Thoracic aorta (tissue), 2 donors: ENCODE measurements around the gene FAM193B. TPM values are rescaled to one million over a fixed set of nuclear protein-coding genes. Genes with fewer than 3 reads are reported as not detected.

Experiments used
- ATAC-seq: fragments of 150-250 bp; one replicate; pipeline ENCODE4 v1.8.0; 2017; ENCODE audit warnings: low read depth; ENCODE audit not compliant: insufficient number of reproducible peaks, low FRiP score
- DNase-seq: peaks from one replicate; pipeline ENCODE4 v3.0.0-alpha.2; 2020; ENCODE audit warnings: low spot score
- H3K27ac ChIP-seq, 2 donors: fragments of 200-600 bp; sonication (generic); 1 replicate in 1 of 2; 2 replicates in 1 of 2; pipeline ENCODE4 v1.5.1; 2016; ENCODE audit warnings: mild to moderate bottlenecking in 2 of 2, moderate library complexity in 2 of 2
- H3K27me3 ChIP-seq: fragments of 200-600 bp; sonication (generic); replicated peaks from 2 replicates; pipeline ENCODE4 v1.6.0; 2016; ENCODE audit warnings: mild to moderate bottlenecking; ENCODE audit not compliant: insufficient read depth
- H3K36me3 ChIP-seq: fragments of 200-600 bp; sonication (generic); one replicate; pipeline ENCODE4 v1.5.1; 2016
- H3K4me1 ChIP-seq, 2 donors: fragments of 200-600 bp; sonication (generic); 1 replicate in 1 of 2; 2 replicates in 1 of 2; pipeline versions ENCODE4 v1.5.1 to v1.6.0; 2016; ENCODE audit warnings: low read depth in 2 of 2, mild to moderate bottlenecking in 1 of 2; ENCODE audit not compliant: control insufficient read depth in 1 of 2
- H3K4me3 ChIP-seq: fragments of 200-600 bp; sonication (generic); 2 replicates; pipeline ENCODE4 v1.5.1; 2016; ENCODE audit warnings: mild to moderate bottlenecking
- H3K9me3 ChIP-seq: fragments of 200-600 bp; sonication (generic); 2 replicates; pipeline ENCODE4 v1.5.1; 2016
- total RNA-seq, 2 donors: library from RNA; depleted of rRNA; stranded (reverse); fragments of >200 nt; gene quantifications; one replicate each; pipeline versions ENCODE4 v1.1.0 to v1.2.3, GENCODE V29; 2016
- TF ChIP-seq, protein P1 (sequence below): fragments of 200-600 bp; sonication (generic); IDR thresholded peaks from one replicate; pipeline ENCODE4 v1.5.1; 2019; ENCODE audit warnings: antibody characterized with exemption

Gene FAM193B
- total RNA-seq, 2 donors from 2014 or later, result 76.6 to 103 TPM

DNA sequence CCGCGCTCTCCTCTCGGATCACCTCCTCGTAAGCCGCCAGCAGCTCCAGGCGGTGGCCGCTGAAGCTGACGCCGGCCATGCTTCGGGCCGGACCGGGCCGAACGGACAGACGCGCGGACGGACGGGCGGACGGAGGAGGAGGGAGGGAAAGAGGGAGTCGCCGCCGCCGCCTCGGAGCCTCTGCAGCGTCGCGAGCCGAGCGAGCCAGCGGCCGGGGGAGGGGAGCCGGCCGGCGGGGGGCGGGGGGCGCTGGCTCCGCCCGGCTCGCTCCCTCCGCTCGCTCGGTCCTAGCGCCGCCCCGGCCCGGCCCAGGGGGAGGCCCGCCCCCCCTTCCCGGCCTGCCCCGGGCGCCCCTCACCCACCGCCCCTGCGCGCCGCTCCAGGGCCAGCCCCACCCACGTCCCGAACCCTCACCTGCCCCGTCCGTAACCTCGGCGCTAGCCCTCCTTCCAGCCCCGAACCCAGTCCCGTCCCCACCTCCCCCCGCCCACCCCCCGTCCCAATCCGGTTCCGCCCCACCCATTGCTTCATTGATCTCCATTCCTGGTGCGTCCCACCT lies 80.8 kb downstream of the FAM193B start, which contains the start of gene DBN1:
DBN1 (minus strand) TSS at position 192 of the 559 bp plus-strand sequence; CDS start at position 79, 113 bp downstream.
- H3K4me1 ChIP-seq, result peaks cover 23 to 79% of the 10 kb centered on the region in 2 donors
- no peak for DNase-seq
- no peaks in the 10 kb centered on the region for H3K9me3 ChIP-seq
- peak; percentile 1 for ATAC-seq
- TF ChIP-seq, protein P1, sequence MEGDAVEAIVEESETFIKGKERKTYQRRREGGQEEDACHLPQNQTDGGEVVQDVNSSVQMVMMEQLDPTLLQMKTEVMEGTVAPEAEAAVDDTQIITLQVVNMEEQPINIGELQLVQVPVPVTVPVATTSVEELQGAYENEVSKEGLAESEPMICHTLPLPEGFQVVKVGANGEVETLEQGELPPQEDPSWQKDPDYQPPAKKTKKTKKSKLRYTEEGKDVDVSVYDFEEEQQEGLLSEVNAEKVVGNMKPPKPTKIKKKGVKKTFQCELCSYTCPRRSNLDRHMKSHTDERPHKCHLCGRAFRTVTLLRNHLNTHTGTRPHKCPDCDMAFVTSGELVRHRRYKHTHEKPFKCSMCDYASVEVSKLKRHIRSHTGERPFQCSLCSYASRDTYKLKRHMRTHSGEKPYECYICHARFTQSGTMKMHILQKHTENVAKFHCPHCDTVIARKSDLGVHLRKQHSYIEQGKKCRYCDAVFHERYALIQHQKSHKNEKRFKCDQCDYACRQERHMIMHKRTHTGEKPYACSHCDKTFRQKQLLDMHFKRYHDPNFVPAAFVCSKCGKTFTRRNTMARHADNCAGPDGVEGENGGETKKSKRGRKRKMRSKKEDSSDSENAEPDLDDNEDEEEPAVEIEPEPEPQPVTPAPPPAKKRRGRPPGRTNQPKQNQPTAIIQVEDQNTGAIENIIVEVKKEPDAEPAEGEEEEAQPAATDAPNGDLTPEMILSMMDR, result no peak
- peak within 1 kb of the TSS; percentile 73 to 78 for H3K27ac ChIP-seq
- peak within 1 kb of the TSS; percentile 87 for H3K4me3 ChIP-seq
- H3K36me3 ChIP-seq, result no peaks in the 10 kb centered on the region
- no peaks in the 10 kb centered on the region for H3K27me3 ChIP-seq

- TF ChIP-seq, protein P1, result no peak
- Histone ChIP-seq H3K4me1 (peaks cover 23 to 73% of the 10 kb centered on the region in 2 donors), H3K27me3 (no peaks in the 10 kb centered on the region), H3K27ac (peak overlapping the region; percentile 73 to 78), H3K4me3 (peak overlapping the region; percentile 87), H3K9me3 (no peaks in the 10 kb centered on the region), H3K36me3 (no peaks in the 10 kb centered on the region)
- DNase-seq, result no peak
- ATAC-seq, result no peak
Measured at GRCh38 chr5:177472460-177473442, 81.6 kb downstream of the FAM193B start.

- peak overlapping the region; percentile 56 to 73 for H3K27ac ChIP-seq
- ATAC-seq, result no peak
Measured at GRCh38 chr5:177471610-177472356, 82.6 kb downstream of the FAM193B start.

GRCh38 chr5:177470759-177471536 lies 83.4 kb downstream of the FAM193B start:
- Histone ChIP-seq H3K4me3 (peak overlapping the region; percentile 87), H3K27ac (peak overlapping the region; percentile 2 to 73)
- DNase-seq, result no peak

More at GRCh38 chr5:177471610-177472356, 82.6 kb downstream of the FAM193B start:
- Histone ChIP-seq H3K27me3 (no peaks in the 10 kb centered on the region), H3K4me1 (peaks cover 23 to 73% of the 10 kb centered on the region in 2 donors), H3K9me3 (no peaks in the 10 kb centered on the region), H3K4me3 (peak overlapping the region; percentile 87), H3K36me3 (peaks cover 9% of the 10 kb centered on the region)
- TF ChIP-seq, protein P1, result no peak
- no peak for DNase-seq

More at GRCh38 chr5:177470759-177471536, 83.4 kb downstream of the FAM193B start:
- TF ChIP-seq, protein P1, result no peak
- no peaks in the 10 kb centered on the region for H3K9me3 ChIP-seq
- no peaks in the 10 kb centered on the region for H3K27me3 ChIP-seq
- H3K36me3 ChIP-seq, result peaks cover 18% of the 10 kb centered on the region
- no peak for ATAC-seq
- H3K4me1 ChIP-seq, result peaks cover 20 to 65% of the 10 kb centered on the region in 2 donors

Other genes starting within 250 kb of the FAM193B start
- gene MXD3, start 242.7 kb downstream of the FAM193B start, total RNA-seq, result 10 to 100 TPM; 11.9 to 17.6 TPM
- gene LMAN2, start 202.9 kb downstream of the FAM193B start, total RNA-seq, result 100 to 1,000 TPM; 159 to 167 TPM
- 10 to 100 TPM in 1 of 2 donors, 1 to 10 TPM in 1; 4.9 to 12.6 TPM for gene RGS14, start 196.6 kb downstream of the FAM193B start, total RNA-seq
- not detected for gene SLC34A1, start 170.1 kb downstream of the FAM193B start, total RNA-seq
- not detected for gene PFN3, start 153.9 kb downstream of the FAM193B start, total RNA-seq
- not detected for gene F12, start 145.0 kb downstream of the FAM193B start, total RNA-seq
- 10 to 100 TPM; 27.3 to 33.3 TPM for gene GRK6, start 127.9 kb downstream of the FAM193B start, total RNA-seq
- 10 to 100 TPM in 1 of 2 donors, 1 to 10 TPM in 1; 4.1 to 11.0 TPM for gene PRR7, start 107.7 kb downstream of the FAM193B start, total RNA-seq
- gene DBN1, start 80.9 kb downstream of the FAM193B start, total RNA-seq, result 100 to 1,000 TPM in 1 of 2 donors, 10 to 100 TPM in 1; 91.2 to 132 TPM
- 100 to 1,000 TPM; 626 to 891 TPM for gene PDLIM7, start 57.0 kb downstream of the FAM193B start, total RNA-seq
- 10 to 100 TPM; 20.5 to 35.6 TPM for gene DOK3, start 44.7 kb downstream of the FAM193B start, total RNA-seq
- gene DDX41, start 37.6 kb downstream of the FAM193B start, total RNA-seq, result 100 to 1,000 TPM in 1 of 2 donors, 10 to 100 TPM in 1; 53.7 to 138 TPM
- gene TMED9, start 37.6 kb upstream of the FAM193B start, total RNA-seq, result 100 to 1,000 TPM; 103 to 119 TPM
- gene B4GALT7, start 45.6 kb upstream of the FAM193B start, total RNA-seq, result 10 to 100 TPM; 17.8 to 29.8 TPM
- gene FAM153A, start 228.3 kb upstream of the FAM193B start, total RNA-seq, result 1 to 10 TPM; 1.5 to 2.0 TPM